Measurements from ENCODE around the gene NACAD. TPM values are rescaled to one million over a fixed set of nuclear protein-coding genes. Genes with fewer than 3 reads are reported as not detected.

NACAD gene
- total and polyA plus RNA-seq, 2 of the 4 experiments (the other 2 are of a cell fraction) = 0.54 to 2.2 TPM

- H4K8ac ChIP-seq (ENCODE audit: low read depth in 2 of 2, low read length in 2 of 2) = no peak overlapping the region
- no peak overlapping the region for H3K4me2 ChIP-seq (ENCODE audit: low read depth, low read length)
- H3K23ac ChIP-seq (ENCODE audit: low read depth, low read length) = peak overlapping the region; percentile 3; the same call in 1 of the 2 replicates
- peaks cover 14% of the 10 kb centered on the region for H3K36me3 ChIP-seq (ENCODE audit: control insufficient read depth, insufficient read depth, low read length)
- H2BK15ac ChIP-seq (ENCODE audit: low read depth, low read length) = no peak overlapping the region
- no peak overlapping the region for H3K56ac ChIP-seq (ENCODE audit: extremely low read depth, insufficient read depth, low read length)
- peaks cover 39 to 58% of the 10 kb centered on the region in 2 experiments for H3K79me1 ChIP-seq (ENCODE audit: low read depth in 1 of 2, low read length in 2 of 2)
- H2AK5ac ChIP-seq (ENCODE audit: low read depth, low read length) = 0 out of 2 replicates have a peak overlapping the region, but pooled peaks have one; percentile 17
- intact Hi-C loops (cut with micrococcal nuclease) = no loop called here
- H3K18ac ChIP-seq (ENCODE audit: low read depth, low read length) = no peak overlapping the region
- H2BK120ac ChIP-seq (ENCODE audit: low read depth, low read length) = no peak overlapping the region
- in situ Hi-C loops (cut with MboI; ENCODE audit: low sequenced_read_pairs) = no loop called here
- ATAC-seq (ENCODE audit: low read depth) (no peak), DNase-seq (no peak)
- H3K9me1 ChIP-seq (ENCODE audit: insufficient read depth, low read length) = peaks cover 27% of the 10 kb centered on the region
- no peak overlapping the region for H3K14ac ChIP-seq (replicated peaks; ENCODE audit: low read depth, low read length)
- peaks cover 9% of the 10 kb centered on the region for H3K4me1 ChIP-seq (ENCODE audit: control insufficient read depth, insufficient read depth, low read length)
- no peak overlapping the region for H2AFZ ChIP-seq (replicated peaks; ENCODE audit: low read length, poor library complexity)
- H3K27ac ChIP-seq (ENCODE audit: insufficient read depth, low read length) = no peak overlapping the region
- H4K5ac ChIP-seq (ENCODE audit: low read depth, low read length) = no peak overlapping the region
- H3K27me3 ChIP-seq (ENCODE audit: control insufficient read depth, insufficient read depth, low read length) = no peaks in the 10 kb centered on the region
- H3K4me3 ChIP-seq (ENCODE audit: insufficient read depth, low read depth, low read length) = no peak overlapping the region
- no peak overlapping the region for H2BK20ac ChIP-seq (ENCODE audit: low read depth, low read length)
- dilution Hi-C loops (cut with HindIII; ENCODE audit: low sequenced_read_pairs, unreplicated experiment) = loop anchor here (10.0 kb wide), 1 partner anchor 57 kb away; no protein-coding TSS in a partner anchor
- H3K9me3 ChIP-seq (ENCODE audit: control insufficient read depth, insufficient read depth, low read length) = no peaks in the 10 kb centered on the region
- H2BK5ac ChIP-seq (ENCODE audit: low read depth, low read length, poor library complexity, severe bottlenecking) = no peak overlapping the region
- peaks cover 45% of the 10 kb centered on the region for H4K20me1 ChIP-seq (ENCODE audit: insufficient read depth, low read length)
- ChIA-PET CTCF (no interaction called here), POLR2A (ENCODE audit: unreplicated experiment) (interaction anchor here (0.6 kb wide), 1 partner anchor 1247 kb away, joined by 3 read pairs; no protein-coding TSS in a partner anchor)
- no TSS peak for BruUV-seq (replicated peaks)
- H4K91ac ChIP-seq (ENCODE audit: insufficient read depth, low read depth, low read length) = no peak overlapping the region
- H3K4ac ChIP-seq (ENCODE audit: low read depth, low read length) = no peak overlapping the region
- WGBS, 2 experiments (ENCODE audit: extremely low coverage in 2 of 2, insufficient read length in 1 of 2) = 94% methylated on average over 3 of the region's 5 CpGs; no CpG with 5 or more reads in 1 of the 2 experiments
- no peak overlapping the region for H3K9ac ChIP-seq (ENCODE audit: low read depth, low read length)
- H2AK9ac ChIP-seq (replicated peaks; ENCODE audit: low read depth, low read length, poor library complexity) = no peak overlapping the region
- TF ChIP-seq RCOR1 (IDR thresholded peaks at IDR 0.05; ENCODE audit: insufficient replicate concordance, low read length) (no peak), CEBPB (IDR thresholded peaks at IDR 0.05; ENCODE audit: low read depth, low read length) (no peak), SMC3 (IDR thresholded peaks at IDR 0.05; ENCODE audit: low read depth, low read length) (no peak), MAFK (IDR thresholded peaks at IDR 0.05; ENCODE audit: low read depth, low read length) (no peak), POLR2A (IDR thresholded peaks at IDR 0.05; ENCODE audit: low read depth, low read length) (no peak), MAZ (IDR thresholded peaks at IDR 0.05; ENCODE audit: borderline replicate concordance, low read depth, low read length) (no peak), BHLHE40 (IDR thresholded peaks at IDR 0.05; ENCODE audit: low read depth, low read length) (no peak), NFE2L2 (IDR thresholded peaks at IDR 0.05; ENCODE audit: low read depth, low read length) (no peak), USF2 (IDR thresholded peaks at IDR 0.05; ENCODE audit: low read depth, low read length) (no peak), FOS (IDR thresholded peaks at IDR 0.05; ENCODE audit: low read depth, low read length) (no peak), CHD1 (IDR thresholded peaks at IDR 0.05; ENCODE audit: low read depth, low read length) (no peak), RFX5 (IDR thresholded peaks at IDR 0.05; ENCODE audit: low read depth, low read length) (no peak), MXI1 (IDR thresholded peaks at IDR 0.05; ENCODE audit: borderline replicate concordance, low read depth, low read length) (no peak), RAD21 (IDR thresholded peaks at IDR 0.05; ENCODE audit: low read length) (no peak)
- TF ChIP-seq, protein P1, sequence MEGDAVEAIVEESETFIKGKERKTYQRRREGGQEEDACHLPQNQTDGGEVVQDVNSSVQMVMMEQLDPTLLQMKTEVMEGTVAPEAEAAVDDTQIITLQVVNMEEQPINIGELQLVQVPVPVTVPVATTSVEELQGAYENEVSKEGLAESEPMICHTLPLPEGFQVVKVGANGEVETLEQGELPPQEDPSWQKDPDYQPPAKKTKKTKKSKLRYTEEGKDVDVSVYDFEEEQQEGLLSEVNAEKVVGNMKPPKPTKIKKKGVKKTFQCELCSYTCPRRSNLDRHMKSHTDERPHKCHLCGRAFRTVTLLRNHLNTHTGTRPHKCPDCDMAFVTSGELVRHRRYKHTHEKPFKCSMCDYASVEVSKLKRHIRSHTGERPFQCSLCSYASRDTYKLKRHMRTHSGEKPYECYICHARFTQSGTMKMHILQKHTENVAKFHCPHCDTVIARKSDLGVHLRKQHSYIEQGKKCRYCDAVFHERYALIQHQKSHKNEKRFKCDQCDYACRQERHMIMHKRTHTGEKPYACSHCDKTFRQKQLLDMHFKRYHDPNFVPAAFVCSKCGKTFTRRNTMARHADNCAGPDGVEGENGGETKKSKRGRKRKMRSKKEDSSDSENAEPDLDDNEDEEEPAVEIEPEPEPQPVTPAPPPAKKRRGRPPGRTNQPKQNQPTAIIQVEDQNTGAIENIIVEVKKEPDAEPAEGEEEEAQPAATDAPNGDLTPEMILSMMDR (conservative IDR thresholded peaks at IDR 0.05; ENCODE audit: low read depth, low read length) = no peak
- TF ChIP-seq, protein P2, sequence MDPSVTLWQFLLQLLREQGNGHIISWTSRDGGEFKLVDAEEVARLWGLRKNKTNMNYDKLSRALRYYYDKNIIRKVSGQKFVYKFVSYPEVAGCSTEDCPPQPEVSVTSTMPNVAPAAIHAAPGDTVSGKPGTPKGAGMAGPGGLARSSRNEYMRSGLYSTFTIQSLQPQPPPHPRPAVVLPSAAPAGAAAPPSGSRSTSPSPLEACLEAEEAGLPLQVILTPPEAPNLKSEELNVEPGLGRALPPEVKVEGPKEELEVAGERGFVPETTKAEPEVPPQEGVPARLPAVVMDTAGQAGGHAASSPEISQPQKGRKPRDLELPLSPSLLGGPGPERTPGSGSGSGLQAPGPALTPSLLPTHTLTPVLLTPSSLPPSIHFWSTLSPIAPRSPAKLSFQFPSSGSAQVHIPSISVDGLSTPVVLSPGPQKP (IDR thresholded peaks at IDR 0.05; ENCODE audit: borderline replicate concordance, low read depth, low read length) = no peak
These were observed 50.9 kb downstream of the NACAD start for GRCh38 chr7:45037876-45038275.
